ENCODE data around the gene FASLG. TPM values are rescaled to one million over a fixed set of nuclear protein-coding genes. Genes with fewer than 3 reads are reported as not detected.
"Not testable (repeated sequence)": the region's sequence is repeated elsewhere in the genome, so short reads cannot be mapped to it uniquely, and the experiment has no call there.

The FASLG gene
- total and polyA plus RNA-seq, 2 experiments from 2014 or later: not detected

DNA sequence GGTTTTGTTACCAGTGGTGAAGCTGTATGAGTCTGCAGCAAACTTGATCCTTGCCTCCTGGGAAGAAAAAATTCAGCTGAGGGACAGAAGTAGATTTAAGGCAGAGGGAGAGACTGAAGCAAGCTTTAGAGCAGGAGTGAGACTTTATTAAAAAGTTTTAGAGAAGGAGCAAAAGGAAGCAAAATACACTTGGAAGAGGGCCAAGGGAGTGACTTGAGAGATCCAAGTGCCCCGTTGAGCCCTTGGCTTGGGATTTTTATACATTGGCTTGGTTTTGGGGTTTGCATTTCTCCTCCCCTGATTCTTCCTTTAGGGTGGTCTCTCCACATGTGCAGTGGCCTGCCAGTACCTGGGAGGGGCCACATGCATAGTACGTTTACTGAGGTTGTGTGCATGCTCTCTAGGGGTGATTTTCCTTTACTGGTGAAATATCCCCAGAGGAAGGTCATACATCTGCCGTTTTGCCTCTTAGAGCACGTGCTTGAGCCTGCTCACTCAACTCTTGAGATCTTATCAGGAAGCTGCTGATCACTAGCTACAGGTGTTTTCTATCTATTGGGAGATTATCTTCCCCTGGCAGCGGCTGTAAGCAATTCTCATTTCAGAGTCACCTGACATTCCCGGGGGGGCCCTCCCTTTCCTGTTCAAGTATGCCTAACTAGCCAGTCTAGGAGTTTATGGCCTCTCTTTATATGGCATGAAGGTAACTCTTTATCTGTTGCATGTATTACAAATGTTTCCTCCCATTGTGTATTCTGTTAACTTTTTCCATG, 20.3 kb downstream of the FASLG start:
- H3K9me3 ChIP-seq (ENCODE audit: low read depth): no peaks in the 10 kb centered on the region
- no peak for DNase-seq (ENCODE audit: low read depth in 1 of 2, low spot score in 1 of 2)
- peaks cover 6% of the 10 kb centered on the region for H3K4me1 ChIP-seq (ENCODE audit: low read depth)
- no peaks in the 10 kb centered on the region for H3K36me3 ChIP-seq
- H3K4me3 ChIP-seq: no peak overlapping the region
- H3K27me3 ChIP-seq: no peaks in the 10 kb centered on the region
- TF ChIP-seq, protein P1, sequence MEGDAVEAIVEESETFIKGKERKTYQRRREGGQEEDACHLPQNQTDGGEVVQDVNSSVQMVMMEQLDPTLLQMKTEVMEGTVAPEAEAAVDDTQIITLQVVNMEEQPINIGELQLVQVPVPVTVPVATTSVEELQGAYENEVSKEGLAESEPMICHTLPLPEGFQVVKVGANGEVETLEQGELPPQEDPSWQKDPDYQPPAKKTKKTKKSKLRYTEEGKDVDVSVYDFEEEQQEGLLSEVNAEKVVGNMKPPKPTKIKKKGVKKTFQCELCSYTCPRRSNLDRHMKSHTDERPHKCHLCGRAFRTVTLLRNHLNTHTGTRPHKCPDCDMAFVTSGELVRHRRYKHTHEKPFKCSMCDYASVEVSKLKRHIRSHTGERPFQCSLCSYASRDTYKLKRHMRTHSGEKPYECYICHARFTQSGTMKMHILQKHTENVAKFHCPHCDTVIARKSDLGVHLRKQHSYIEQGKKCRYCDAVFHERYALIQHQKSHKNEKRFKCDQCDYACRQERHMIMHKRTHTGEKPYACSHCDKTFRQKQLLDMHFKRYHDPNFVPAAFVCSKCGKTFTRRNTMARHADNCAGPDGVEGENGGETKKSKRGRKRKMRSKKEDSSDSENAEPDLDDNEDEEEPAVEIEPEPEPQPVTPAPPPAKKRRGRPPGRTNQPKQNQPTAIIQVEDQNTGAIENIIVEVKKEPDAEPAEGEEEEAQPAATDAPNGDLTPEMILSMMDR (IDR thresholded peaks at IDR 0.05; ENCODE audit: low read depth, low read length): no peak
- no peak overlapping the region for H3K27ac ChIP-seq

DNA sequence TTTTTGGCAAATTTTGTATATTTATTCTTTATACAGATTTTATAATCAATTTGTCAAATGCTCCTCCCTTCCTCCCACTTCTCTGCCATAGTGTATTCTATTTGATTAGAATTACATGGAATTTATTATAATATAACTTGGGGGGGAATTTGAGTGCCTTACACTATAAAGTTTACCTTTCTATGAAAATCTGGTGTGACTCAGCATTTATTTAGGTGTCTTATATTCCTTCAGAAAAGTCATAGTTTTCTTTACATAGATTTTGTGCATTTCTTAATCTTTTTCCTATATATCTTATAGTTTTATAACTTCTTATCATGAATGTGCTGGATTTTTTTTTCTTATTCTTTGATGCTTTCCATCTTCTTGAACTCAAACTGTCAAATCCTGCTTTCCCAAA, 21.3 kb downstream of the FASLG start:
- Histone ChIP-seq H3K4me3 (no peak overlapping the region), H3K9me3 (ENCODE audit: low read depth) (no peaks in the 10 kb centered on the region), H3K27me3 (no peaks in the 10 kb centered on the region), H3K27ac (no peak overlapping the region), H3K36me3 (no peaks in the 10 kb centered on the region), H3K4me1 (ENCODE audit: low read depth) (peaks cover 6% of the 10 kb centered on the region)
- TF ChIP-seq, protein P1 (IDR thresholded peaks at IDR 0.05; ENCODE audit: low read depth, low read length): no peak
- DNase-seq (ENCODE audit: low read depth in 1 of 2, low spot score in 1 of 2): no peak

DNA sequence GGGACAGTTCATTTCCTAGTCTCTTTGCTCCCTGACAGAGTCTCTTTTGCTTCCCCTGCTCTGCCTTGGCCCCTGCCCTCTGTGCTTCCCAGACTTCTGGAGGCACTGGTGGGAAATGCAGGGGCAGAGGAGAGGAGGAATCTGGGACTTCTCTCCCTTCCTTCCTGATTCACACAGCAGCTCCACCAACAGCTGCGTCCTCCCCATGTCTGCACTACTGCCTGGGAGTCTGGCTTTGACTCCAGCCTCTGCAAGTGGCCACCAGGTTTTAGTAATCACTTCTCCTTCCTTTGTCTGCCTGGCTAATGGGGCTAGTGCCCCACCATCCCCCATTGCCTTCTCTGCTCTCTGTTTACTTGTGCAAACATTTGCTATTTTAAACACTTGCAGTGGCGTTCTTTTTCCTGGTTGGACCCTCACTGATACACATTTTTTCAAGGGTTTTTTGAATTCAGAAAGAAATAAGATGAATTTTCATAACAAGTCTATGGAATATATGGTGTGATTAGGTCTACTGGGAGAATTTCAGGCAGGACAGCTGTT, 21.9 kb downstream of the FASLG start:
- TF ChIP-seq, protein P1 (IDR thresholded peaks at IDR 0.05; ENCODE audit: low read depth, low read length): no peak
- H3K4me1 ChIP-seq (ENCODE audit: low read depth): peaks cover 6% of the 10 kb centered on the region
- H3K27ac ChIP-seq: no peak overlapping the region
- no peak for DNase-seq (ENCODE audit: low read depth in 1 of 2, low spot score in 1 of 2)
- no peaks in the 10 kb centered on the region for H3K27me3 ChIP-seq
- no peaks in the 10 kb centered on the region for H3K36me3 ChIP-seq
- H3K4me3 ChIP-seq: no peak overlapping the region
- no peaks in the 10 kb centered on the region for H3K9me3 ChIP-seq (ENCODE audit: low read depth)

DNA sequence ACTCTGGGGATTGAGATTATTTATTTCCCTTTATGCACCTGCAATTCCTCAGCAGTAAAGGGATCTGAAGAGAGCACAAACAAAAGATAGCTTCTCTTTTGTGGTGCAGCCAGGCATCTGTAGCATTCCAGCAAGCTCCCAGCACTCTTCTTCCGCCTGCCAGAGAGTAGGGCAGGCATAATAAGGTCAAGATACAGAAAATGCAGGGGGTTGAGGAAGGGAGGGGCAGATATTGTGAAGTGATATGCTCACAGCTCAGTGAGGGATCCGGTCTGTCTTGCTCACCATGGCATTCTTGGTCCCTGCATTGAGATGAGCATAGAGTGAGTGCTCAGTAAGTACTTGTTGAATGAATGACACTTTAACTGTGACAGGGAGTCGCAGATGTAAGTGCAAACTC, 23.9 kb downstream of the FASLG start:
- no peaks in the 10 kb centered on the region for H3K27me3 ChIP-seq
- H3K4me1 ChIP-seq (ENCODE audit: low read depth): peaks cover 6% of the 10 kb centered on the region

DNA sequence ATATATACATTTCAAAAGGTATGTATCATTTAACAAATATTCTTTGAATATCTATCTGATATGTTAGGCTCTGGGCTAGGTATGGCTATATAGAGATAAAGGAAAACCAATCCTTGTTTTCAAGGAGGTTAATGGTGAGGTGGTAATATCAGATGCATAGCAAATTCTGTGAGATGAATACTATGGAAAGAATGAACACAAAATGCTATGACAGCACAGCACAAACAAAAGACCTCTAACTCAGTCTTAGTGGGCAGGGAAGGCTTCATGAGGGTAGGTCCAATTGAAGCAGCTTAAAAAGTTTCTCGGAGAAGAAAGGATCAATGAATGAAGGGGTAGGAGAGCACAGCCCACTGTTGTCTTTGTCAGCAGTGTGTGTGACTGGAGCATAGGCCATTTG, 27.2 kb downstream of the FASLG start:
- TF ChIP-seq, protein P1 (IDR thresholded peaks at IDR 0.05; ENCODE audit: low read depth, low read length): no peak
- Histone ChIP-seq H3K4me1 (ENCODE audit: low read depth) (peaks cover 6% of the 10 kb centered on the region), H3K9me3 (ENCODE audit: low read depth) (no peaks in the 10 kb centered on the region), H3K36me3 (no peaks in the 10 kb centered on the region), H3K27ac (no peak overlapping the region), H3K27me3 (no peaks in the 10 kb centered on the region), H3K4me3 (no peak overlapping the region)
- no peak for DNase-seq (ENCODE audit: low read depth in 1 of 2, low spot score in 1 of 2)

More for the DNA sequence above, 23.9 kb downstream of the FASLG start:
- no peaks in the 10 kb centered on the region for H3K36me3 ChIP-seq
- H3K4me3 ChIP-seq: no peak overlapping the region
- TF ChIP-seq, protein P1 (IDR thresholded peaks at IDR 0.05; ENCODE audit: low read depth, low read length): no peak
- H3K9me3 ChIP-seq (ENCODE audit: low read depth): no peaks in the 10 kb centered on the region
- no peak overlapping the region for H3K27ac ChIP-seq
- peak in 1 of 2 donors; percentile 19 for DNase-seq (ENCODE audit: low read depth in 1 of 2, low spot score in 1 of 2)

DNA sequence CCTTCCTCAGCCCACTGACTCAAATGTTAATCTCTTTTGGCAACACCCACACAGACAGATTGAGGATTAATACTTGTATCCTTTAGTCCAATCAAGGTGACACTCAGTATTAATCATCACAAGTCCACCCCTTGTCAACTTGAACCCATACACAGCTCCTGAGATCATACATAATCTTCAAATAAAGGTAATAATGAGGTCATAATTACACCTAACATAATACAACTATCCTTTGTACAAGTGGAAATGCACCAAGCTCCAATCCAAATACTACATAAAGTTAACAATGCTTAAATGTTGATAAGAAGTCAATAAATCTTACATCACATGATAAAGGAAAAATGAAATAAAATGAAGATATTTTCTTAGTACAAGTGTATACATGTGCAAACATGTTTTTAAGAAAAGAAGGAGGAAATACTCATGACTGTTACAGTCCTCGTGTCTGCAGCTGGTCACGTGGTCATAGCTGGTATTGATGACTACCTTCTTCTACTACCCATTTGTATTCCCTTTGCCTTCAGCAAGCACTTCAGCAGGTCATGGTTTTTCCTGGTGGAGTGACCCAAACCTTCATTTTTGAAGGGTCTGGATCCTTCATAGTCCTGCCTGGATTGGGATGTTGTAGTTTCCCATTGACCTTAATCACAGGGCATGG, 29.7 kb downstream of the FASLG start:
- H3K27ac ChIP-seq; H3K4me3 ChIP-seq; H3K27me3 ChIP-seq; H3K4me1 ChIP-seq (ENCODE audit: low read depth); DNase-seq (ENCODE audit: low read depth in 1 of 2, low spot score in 1 of 2); H3K36me3 ChIP-seq; H3K9me3 ChIP-seq (ENCODE audit: low read depth): not testable (repeated sequence)

DNA sequence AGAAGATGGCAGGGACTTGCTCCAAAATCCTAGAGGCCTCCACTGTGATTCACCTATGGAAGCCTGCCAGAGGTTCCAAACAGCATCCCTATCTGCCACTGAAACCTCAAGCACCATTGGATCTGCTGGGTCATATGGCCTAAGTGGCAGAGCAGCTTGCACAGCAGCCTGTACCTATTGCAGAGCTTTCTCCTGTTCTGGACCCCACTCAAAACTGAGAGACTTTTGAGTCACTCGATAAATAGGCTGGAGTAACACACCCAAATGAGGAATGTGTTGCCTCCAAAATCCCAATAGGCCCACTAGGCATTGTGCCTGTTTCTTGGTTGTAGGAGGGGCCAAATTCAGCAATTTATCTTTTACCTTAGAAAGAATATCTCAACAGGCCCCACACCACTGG, 32.0 kb downstream of the FASLG start:
- not testable (repeated sequence) for DNase-seq (ENCODE audit: low read depth in 1 of 2, low spot score in 1 of 2)

More for the DNA sequence above, 32.0 kb downstream of the FASLG start:
- not testable (repeated sequence) for H3K9me3 ChIP-seq (ENCODE audit: low read depth); H3K4me1 ChIP-seq (ENCODE audit: low read depth); H3K36me3 ChIP-seq; H3K4me3 ChIP-seq; H3K27ac ChIP-seq; H3K27me3 ChIP-seq
